Endothelial cell (in vitro differentiated cells): ENCODE data around the gene RNU6-9. TPM values are rescaled to one million over a fixed set of nuclear protein-coding genes. Genes with fewer than 3 reads are reported as not detected.
A peak's percentile ranks its signal among the peaks of the same experiment; 100 is the strongest.

ENCODE experiments used
- DNase-seq: peaks from one replicate; pipeline ENCODE4 v3.0.0; 2021; ENCODE audit warnings: low spot score
- H3K27ac Mint-ChIP-seq: one replicate; pipeline ENCODE4 v1.8.0; 2021; ENCODE audit warnings: mixed read lengths, inconsistent platforms; ENCODE audit not compliant: unreplicated experiment
- H3K27me3 Mint-ChIP-seq: one replicate; pipeline ENCODE4 v1.8.0; 2021; ENCODE audit warnings: mild to moderate bottlenecking, moderate library complexity, mixed read lengths, inconsistent platforms; ENCODE audit not compliant: unreplicated experiment
- H3K36me3 Mint-ChIP-seq: one replicate; pipeline ENCODE4 v1.8.0; 2021; ENCODE audit warnings: mild to moderate bottlenecking, low read depth, mixed read lengths, inconsistent platforms; ENCODE audit not compliant: unreplicated experiment
- H3K4me1 Mint-ChIP-seq: one replicate; pipeline ENCODE4 v1.8.0; 2021; ENCODE audit warnings: mild to moderate bottlenecking, mixed read lengths, inconsistent platforms; ENCODE audit not compliant: unreplicated experiment
- H3K4me3 Mint-ChIP-seq: one replicate; pipeline ENCODE4 v1.8.0; 2021; ENCODE audit warnings: mild to moderate bottlenecking, mixed read lengths, inconsistent platforms; ENCODE audit not compliant: unreplicated experiment
- H3K9me3 Mint-ChIP-seq: one replicate; pipeline ENCODE4 v1.8.0; 2021; ENCODE audit warnings: mixed read lengths, inconsistent platforms; ENCODE audit not compliant: unreplicated experiment
- CTCF ChIP-seq: fragments of 200-600 bp; sonication (generic); IDR thresholded peaks from one replicate; pipeline ENCODE4 v1.5.0; 2021; ENCODE audit warnings: antibody characterized with exemption; ENCODE audit not compliant: unreplicated experiment
- total RNA-seq: library from RNA; stranded (reverse); fragmentation: NEBNext Ultra II Directional; extraction: Animal tissue kit (Norgen Biotek cat#: 25700); gene quantifications from one replicate; pipeline ENCODE4 v1.2.1, GENCODE V29; 2021; ENCODE audit not compliant: unreplicated experiment

The RNU6-9 gene
- total RNA-seq, 1 donor from 2014 or later: not detected

- Mint-ChIP-seq H3K36me3 (peaks cover 4% of the 10 kb centered on the region), H3K4me1 (no peaks in the 10 kb centered on the region), H3K4me3 (peak overlapping the region; percentile 24), H3K27me3 (peaks cover 13% of the 10 kb centered on the region), H3K9me3 (no peaks in the 10 kb centered on the region), H3K27ac (peak overlapping the region; percentile 30)
- no peak for TF ChIP-seq CTCF
- DNase-seq: peak; percentile 56
These were observed 30.5 kb upstream of the RNU6-9 start for GRCh38 chr19:862581-863314.

DNA sequence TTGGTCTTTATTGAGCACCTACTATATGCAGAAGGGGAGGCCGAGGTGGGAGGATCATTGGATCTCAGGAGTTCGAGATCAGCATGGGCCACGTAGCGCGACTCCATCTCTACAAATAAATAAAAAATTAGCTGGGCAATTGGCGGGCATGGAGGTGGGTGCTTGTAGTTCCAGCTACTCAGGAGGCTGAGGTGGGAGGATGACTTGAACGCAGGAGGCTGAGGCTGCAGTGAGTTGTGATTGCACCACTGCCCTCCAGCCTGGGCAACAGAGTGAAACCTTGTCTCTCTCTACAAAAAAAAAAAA lies 30.0 kb upstream of the RNU6-9 start:
- DNase-seq: no peak
- TF ChIP-seq CTCF: no peak
- H3K9me3 Mint-ChIP-seq: no peaks in the 10 kb centered on the region
- no peak overlapping the region for H3K4me3 Mint-ChIP-seq
- no peaks in the 10 kb centered on the region for H3K4me1 Mint-ChIP-seq
- H3K27me3 Mint-ChIP-seq: peaks cover 12% of the 10 kb centered on the region
- no peak overlapping the region for H3K27ac Mint-ChIP-seq
- H3K36me3 Mint-ChIP-seq: peaks cover 4% of the 10 kb centered on the region

- TF ChIP-seq CTCF: no peak
- DNase-seq: no peak
- no peaks in the 10 kb centered on the region for H3K9me3 Mint-ChIP-seq
- H3K27me3 Mint-ChIP-seq: peaks cover 16% of the 10 kb centered on the region
- H3K4me3 Mint-ChIP-seq: no peak overlapping the region
- peaks cover 11% of the 10 kb centered on the region for H3K36me3 Mint-ChIP-seq
- H3K4me1 Mint-ChIP-seq: no peaks in the 10 kb centered on the region
- H3K27ac Mint-ChIP-seq: no peak overlapping the region
These were observed 26.4 kb upstream of the RNU6-9 start for GRCh38 chr19:866769-867300.

DNA sequence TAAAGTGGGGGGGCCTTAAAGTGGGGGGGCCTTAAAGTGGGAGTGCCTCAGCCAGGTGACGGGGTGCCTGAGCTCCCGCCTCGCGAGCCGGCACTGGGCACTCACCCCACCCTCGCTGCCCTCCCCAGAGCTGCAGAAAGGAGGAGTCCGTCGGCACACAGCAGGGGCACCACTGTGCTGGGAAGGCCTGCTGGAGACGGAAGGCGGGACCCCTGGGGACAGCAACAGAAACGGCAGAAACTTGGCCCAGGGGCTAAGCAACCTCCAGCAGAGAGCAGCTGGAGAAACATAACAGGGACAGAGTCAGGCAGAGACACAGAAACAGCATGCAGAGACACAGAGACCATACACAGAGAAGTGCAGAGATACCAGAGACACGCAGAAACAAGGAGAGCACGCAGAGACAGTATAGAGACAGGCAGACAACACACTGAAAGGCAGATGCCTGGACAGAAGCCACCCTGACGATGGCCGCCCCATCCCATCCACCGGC lies 25.9 kb upstream of the RNU6-9 start:
- H3K27ac Mint-ChIP-seq: no peak overlapping the region
- no peak for DNase-seq
- H3K4me1 Mint-ChIP-seq: no peaks in the 10 kb centered on the region
- H3K4me3 Mint-ChIP-seq: peak overlapping the region; percentile 6
- no peak for TF ChIP-seq CTCF
- no peaks in the 10 kb centered on the region for H3K9me3 Mint-ChIP-seq
- H3K27me3 Mint-ChIP-seq: peaks cover 16% of the 10 kb centered on the region
- peaks cover 11% of the 10 kb centered on the region for H3K36me3 Mint-ChIP-seq

DNA sequence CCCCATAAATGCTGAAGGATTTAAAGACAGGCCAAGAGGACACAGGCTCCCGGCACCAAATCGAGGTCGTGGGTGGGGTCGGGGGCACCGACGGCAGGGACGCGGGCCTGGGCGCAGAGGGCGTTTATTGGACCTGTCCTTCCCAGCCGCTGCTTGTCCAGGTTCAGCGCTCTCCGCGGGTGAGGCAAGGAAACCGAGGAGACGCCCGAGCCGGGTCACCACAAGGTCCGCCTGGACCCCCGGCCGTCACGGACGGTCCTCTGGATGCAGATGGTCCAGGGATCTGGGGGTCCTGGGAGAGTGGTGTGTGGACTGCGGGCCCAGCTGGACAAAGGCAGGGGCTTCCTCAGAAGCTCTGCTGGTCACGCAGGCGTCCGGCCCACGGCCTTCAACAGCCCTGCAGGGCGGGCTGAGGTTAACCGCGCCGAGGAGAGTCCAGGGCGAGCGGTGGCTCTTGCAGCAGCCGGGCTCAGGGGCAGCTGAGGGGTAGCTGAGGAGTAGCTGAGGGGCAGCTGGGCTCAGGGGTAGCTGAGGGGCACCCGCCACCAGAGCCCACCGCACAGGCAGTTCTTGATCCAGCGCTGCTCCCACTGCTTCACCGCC lies 25.3 kb upstream of the RNU6-9 start:
- Mint-ChIP-seq H3K36me3 (peaks cover 11% of the 10 kb centered on the region), H3K4me3 (no peak overlapping the region), H3K9me3 (no peaks in the 10 kb centered on the region), H3K27me3 (peaks cover 14% of the 10 kb centered on the region), H3K4me1 (no peaks in the 10 kb centered on the region), H3K27ac (no peak overlapping the region)
- TF ChIP-seq CTCF: no peak
- DNase-seq: no peak
